GM12891 (cell line): ENCODE measurements around the gene AFG3L2.

Experiments
- POLR2A ChIP-seq: IDR thresholded peaks from 2 replicates; pipeline ENCODE4 v1.6.1; 2011; ENCODE audit warnings: low read depth, low read length, control low read depth
- POLR2AphosphoS5 ChIP-seq: IDR thresholded peaks from 2 replicates; pipeline ENCODE4 v1.6.1; 2011; ENCODE audit warnings: low read depth, low read length, control low read depth

- TF ChIP-seq POLR2A = no peak
- TF ChIP-seq POLR2AphosphoS5 = no peak
Observed at GRCh38 chr18:12417687-12418086, 40.7 kb upstream of the AFG3L2 start.
